CD4-positive, alpha-beta memory T cell (primary cell): Measurements from ENCODE around the gene FBXO2. TPM values are rescaled to one million over a fixed set of nuclear protein-coding genes. Genes with fewer than 3 reads are reported as not detected.

Experiments
- CTCF ChIA-PET: fragments of 350-600 bp; sonication (Branson Sonifier 250); formaldehyde crosslinking; loops from one replicate; lab custom pipeline; 2021; ENCODE audit warnings: inconsistent platforms; ENCODE audit not compliant: partially characterized antibody; lab: Charles Lee
- POLR2A ChIA-PET: fragments of 350-600 bp; sonication (Branson Sonifier 250); formaldehyde crosslinking; loops from one replicate; lab custom pipeline; 2021; ENCODE audit not compliant: partially characterized antibody; lab: Charles Lee
- DNase-seq, 5 donors: peaks; one replicate each; pipeline versions ENCODE4 v3.0.0 to v3.0.0-alpha.2; 2020 to 2022; ENCODE audit warnings: mixed read lengths in 1 of 5
- H3K27ac ChIP-seq: one replicate; pipeline ENCODE4 v1.7.0; 2013; ENCODE audit warnings: low read depth, low read length
- H3K27me3 ChIP-seq: 2 replicates; pipeline ENCODE4 v1.7.0; 2013; ENCODE audit warnings: mild to moderate bottlenecking, low read length, moderate library complexity; ENCODE audit not compliant: insufficient read depth
- H3K36me3 ChIP-seq: 2 replicates; pipeline ENCODE4 v1.7.0; 2013; ENCODE audit warnings: mild to moderate bottlenecking, low read length, moderate library complexity; ENCODE audit not compliant: insufficient read depth
- H3K4me1 ChIP-seq: 2 replicates; pipeline ENCODE4 v1.7.0; 2013; ENCODE audit warnings: mild to moderate bottlenecking, low read length, moderate library complexity; ENCODE audit not compliant: insufficient read depth
- H3K4me3 ChIP-seq, 2 donors: one replicate each; pipeline ENCODE4 v1.7.0; 2013; ENCODE audit warnings: low read length in 2 of 2, mild to moderate bottlenecking in 1 of 2
- H3K9me3 ChIP-seq, 2 donors: one replicate each; pipeline ENCODE4 v1.7.0; 2013; ENCODE audit warnings: low read length in 2 of 2, control low read depth in 1 of 2; ENCODE audit not compliant: control insufficient read depth in 1 of 2
- H3K27ac Mint-ChIP-seq, 7 donors: one replicate each; pipeline ENCODE4 v1.8.0; 2020 to 2021; ENCODE audit warnings: mixed read lengths in 7 of 7, mild to moderate bottlenecking in 6 of 7, inconsistent platforms in 3 of 7, moderate library complexity in 3 of 7
- H3K27me3 Mint-ChIP-seq, 2 donors: one replicate each; pipeline ENCODE4 v1.8.0; 2020 to 2021; ENCODE audit warnings: mixed read lengths in 2 of 2
- H3K36me3 Mint-ChIP-seq, 2 donors: one replicate each; pipeline ENCODE4 v1.8.0; 2020 to 2021; ENCODE audit warnings: mixed read lengths in 2 of 2, inconsistent platforms in 1 of 2, mild to moderate bottlenecking in 1 of 2
- H3K4me1 Mint-ChIP-seq, 4 donors: one replicate each; pipeline ENCODE4 v1.8.0; 2020 to 2021; ENCODE audit warnings: mixed read lengths in 4 of 4, mild to moderate bottlenecking in 1 of 4
- H3K4me3 Mint-ChIP-seq, 8 donors: one replicate each; pipeline ENCODE4 v1.8.0; 2020 to 2021; ENCODE audit warnings: mixed read lengths in 8 of 8, mild to moderate bottlenecking in 7 of 8, moderate library complexity in 6 of 8, inconsistent platforms in 3 of 8
- H3K9me3 Mint-ChIP-seq, 8 donors: one replicate each; pipeline ENCODE4 v1.8.0; 2020 to 2021; ENCODE audit warnings: mixed read lengths in 8 of 8, mild to moderate bottlenecking in 5 of 8, inconsistent platforms in 3 of 8, moderate library complexity in 1 of 8
- intact Hi-C: fragments of 100-400 bp; cut with micrococcal nuclease; formaldehyde crosslinking; loops from one replicate; pipeline ENCODE4 v1.15.1; 2023
- polyA plus RNA-seq, 2 donors: library from polyadenylated mRNA; unstranded; fragments of 300-500 nt; fragmentation: Illumina TruSeq; gene quantifications; one replicate each; pipeline ENCODE4 v1.2.3, GENCODE V29; 2021
- total RNA-seq, 2 experiments: library from RNA; stranded (reverse); gene quantifications; one replicate each; pipeline ENCODE4 v1.2.3, GENCODE V29; 2021

Gene FBXO2
- total and polyA plus RNA-seq, 4 experiments from 2014 or later = 4.1 to 7.5 (median 4.7) TPM

DNA sequence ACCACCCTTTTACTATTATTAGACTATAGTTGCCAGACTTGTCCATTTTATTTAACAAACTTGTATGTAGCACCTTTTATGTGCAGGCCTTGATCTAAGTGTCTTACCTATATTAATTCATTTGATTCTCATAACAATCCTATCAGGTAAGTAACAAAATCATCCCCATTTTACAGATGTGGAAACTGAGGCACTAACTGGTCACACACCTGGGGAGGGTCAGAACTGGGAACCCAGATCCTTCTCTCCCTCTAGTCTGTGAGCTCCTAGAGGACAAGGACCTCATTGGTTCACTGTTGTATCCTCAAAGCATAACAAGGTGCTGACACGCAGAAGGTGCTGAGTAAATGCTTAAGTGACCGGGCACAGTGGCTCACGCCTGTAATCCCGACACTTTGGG is 14.9 kb downstream of the FBXO2 start:
- Mint-ChIP-seq H3K4me3 (no peak overlapping the region), H3K36me3 (no peaks in the 10 kb centered on the region), H3K27ac (no peak overlapping the region), H3K27me3 (peaks cover 2 to 12% of the 10 kb centered on the region in 2 donors), H3K9me3 (no peaks in the 10 kb centered on the region), H3K4me1 (peaks cover 0 to 2% (median 0%) of the 10 kb centered on the region in 4 donors)
- Histone ChIP-seq H3K4me1 (no peaks in the 10 kb centered on the region), H3K4me3 (no peak overlapping the region), H3K9me3 (no peaks in the 10 kb centered on the region), H3K27ac (no peak overlapping the region), H3K36me3 (no peaks in the 10 kb centered on the region), H3K27me3 (peaks cover 4% of the 10 kb centered on the region)
- POLR2A ChIA-PET = no interaction called here
- CTCF ChIA-PET = interaction anchor here (1.1 to 13.2 kb wide), 3 partner anchors 11 to 601 kb away, joined by 4 to 187 read pairs (median 7); no protein-coding TSS in a partner anchor
- DNase-seq = no peak
- intact Hi-C loops = no loop called here

DNA sequence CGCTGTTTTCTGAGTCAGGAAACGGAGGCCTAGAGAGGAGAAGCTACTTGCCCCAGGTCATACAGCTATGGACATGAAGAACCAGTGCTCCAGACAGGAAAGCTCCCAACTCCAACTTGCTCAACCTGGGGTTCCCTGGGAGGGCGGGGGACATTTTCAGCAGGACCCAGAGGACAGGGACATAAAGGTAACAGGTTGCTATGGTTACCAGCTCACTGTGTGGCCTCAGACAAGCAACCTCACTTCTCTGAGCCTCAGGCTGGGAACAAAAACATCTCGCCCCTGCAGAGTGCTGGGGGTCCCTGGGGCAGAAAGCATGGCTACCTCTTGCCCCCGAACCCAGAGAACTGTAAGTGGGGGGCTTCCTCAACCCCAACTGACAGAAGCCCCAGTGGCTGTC is 16.1 kb downstream of the FBXO2 start:
- ChIA-PET CTCF (interaction anchor here (2.0 to 13.2 kb wide), 2 partner anchors 395 to 600 kb away, joined by 10 to 187 read pairs; no protein-coding TSS in a partner anchor), POLR2A (no interaction called here)
- Histone ChIP-seq H3K36me3 (no peaks in the 10 kb centered on the region), H3K9me3 (no peaks in the 10 kb centered on the region), H3K27me3 (peaks cover 4% of the 10 kb centered on the region), H3K4me1 (no peaks in the 10 kb centered on the region), H3K4me3 (no peak overlapping the region), H3K27ac (no peak overlapping the region)
- Mint-ChIP-seq H3K4me1 (peaks cover 0 to 2% (median 0%) of the 10 kb centered on the region in 4 donors), H3K36me3 (no peaks in the 10 kb centered on the region), H3K27ac (no peak overlapping the region), H3K27me3 (peaks cover 2 to 12% of the 10 kb centered on the region in 2 donors), H3K4me3 (no peak overlapping the region), H3K9me3 (no peaks in the 10 kb centered on the region)
- no peak for DNase-seq
- intact Hi-C loops = no loop called here

DNA sequence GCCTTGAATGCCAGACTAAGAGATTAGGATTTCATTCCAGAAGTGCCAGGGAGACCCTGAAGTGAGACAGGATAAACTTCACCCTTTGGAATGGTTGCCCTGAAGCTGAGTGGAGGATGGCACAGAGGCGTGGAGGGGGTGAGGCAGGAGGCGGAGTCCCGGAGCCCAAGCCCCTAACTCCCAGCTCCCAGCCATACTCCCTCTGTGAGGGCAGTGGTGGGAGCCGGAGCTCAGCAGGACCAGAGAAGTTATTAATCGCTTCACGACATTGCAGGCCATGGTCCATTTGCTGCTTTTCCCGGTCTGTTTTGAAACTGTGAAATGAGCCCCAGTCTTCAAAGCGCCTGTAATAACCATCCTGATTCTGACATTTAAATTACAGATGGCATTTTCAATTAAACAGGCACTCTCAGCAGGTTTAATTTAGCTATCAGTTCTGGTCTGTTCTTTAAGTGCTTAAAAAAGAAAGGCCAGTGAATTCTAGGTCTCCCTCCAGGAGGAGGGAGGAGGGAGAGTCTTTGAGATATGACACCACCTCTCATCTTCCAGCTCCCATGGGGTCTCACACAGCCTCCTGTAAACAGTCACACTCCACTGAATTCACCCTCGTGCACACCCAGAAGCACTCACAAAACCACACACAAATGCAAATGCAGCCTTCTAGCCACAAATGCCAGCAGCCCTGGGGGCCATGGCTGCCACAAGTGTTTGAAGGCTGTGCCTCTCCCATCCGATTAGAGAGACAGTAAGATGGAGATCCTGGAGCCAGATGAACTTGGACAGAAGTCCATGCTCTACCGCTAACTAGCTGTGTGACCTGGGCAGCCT is 19.6 kb downstream of the FBXO2 start:
- ChIA-PET CTCF (interaction anchor here (0.6 to 1.7 kb wide), 4 partner anchors 9 to 597 kb away, joined by 3 to 7 read pairs (median 6); no protein-coding TSS in a partner anchor), POLR2A (no interaction called here)
- Histone ChIP-seq H3K9me3 (no peaks in the 10 kb centered on the region), H3K4me1 (no peaks in the 10 kb centered on the region), H3K27ac (no peak overlapping the region), H3K27me3 (peaks cover 4% of the 10 kb centered on the region), H3K4me3 (no peak overlapping the region), H3K36me3 (no peaks in the 10 kb centered on the region)
- Mint-ChIP-seq H3K27me3 (peaks cover 7 to 16% of the 10 kb centered on the region in 2 donors), H3K9me3 (peaks cover 0 to 2% (median 0%) of the 10 kb centered on the region in 8 donors), H3K27ac (no peak overlapping the region), H3K36me3 (no peaks in the 10 kb centered on the region), H3K4me3 (no peak overlapping the region), H3K4me1 (peaks cover 0 to 2% (median under 1%) of the 10 kb centered on the region in 4 donors)
- no peak for DNase-seq
- intact Hi-C loops = no loop called here

GRCh38 chr1:11629184-11630016 is 24.8 kb downstream of the FBXO2 start:
- Mint-ChIP-seq H3K27me3 (peaks cover 17 to 20% of the 10 kb centered on the region in 2 donors), H3K4me3 (no peak overlapping the region), H3K27ac (no peak overlapping the region), H3K4me1 (peaks cover 0 to 3% (median 1%) of the 10 kb centered on the region in 4 donors), H3K36me3 (no peaks in the 10 kb centered on the region), H3K9me3 (peaks cover 0 to 2% (median 0%) of the 10 kb centered on the region in 8 donors)
- Histone ChIP-seq H3K4me3 (no peak overlapping the region), H3K27me3 (no peaks in the 10 kb centered on the region), H3K9me3 (no peaks in the 10 kb centered on the region), H3K36me3 (no peaks in the 10 kb centered on the region), H3K27ac (no peak overlapping the region), H3K4me1 (no peaks in the 10 kb centered on the region)
- no peak for DNase-seq
- ChIA-PET POLR2A (no interaction called here), CTCF (interaction anchor here (1.0 to 1.3 kb wide), 3 partner anchors 14 to 591 kb away, joined by 3 read pairs; no protein-coding TSS in a partner anchor)
- intact Hi-C loops = no loop called here

- Histone ChIP-seq H3K4me1 (no peaks in the 10 kb centered on the region), H3K36me3 (no peaks in the 10 kb centered on the region), H3K4me3 (no peak overlapping the region), H3K27ac (no peak overlapping the region), H3K27me3 (no peaks in the 10 kb centered on the region), H3K9me3 (no peaks in the 10 kb centered on the region)
- CTCF ChIA-PET = interaction anchor here (1.3 kb wide), 1 partner anchor 387 kb away, joined by 3 read pairs; no protein-coding TSS in a partner anchor
- no peak overlapping the region for H3K27ac Mint-ChIP-seq
- intact Hi-C loops = no loop called here
- H3K4me1 Mint-ChIP-seq = peaks cover 0 to 3% (median 1%) of the 10 kb centered on the region in 4 donors
- peaks cover 18 to 20% of the 10 kb centered on the region in 2 donors for H3K27me3 Mint-ChIP-seq
- no peaks in the 10 kb centered on the region for H3K36me3 Mint-ChIP-seq
- H3K9me3 Mint-ChIP-seq = peaks cover 0 to 2% (median 0%) of the 10 kb centered on the region in 8 donors
- DNase-seq = no peak
- no peak overlapping the region for H3K4me3 Mint-ChIP-seq
- POLR2A ChIA-PET = no interaction called here
Measured at GRCh38 chr1:11628767-11629166, 25.5 kb downstream of the FBXO2 start.

GRCh38 chr1:11626551-11626950 is 27.7 kb downstream of the FBXO2 start:
- H3K4me1 ChIP-seq = no peaks in the 10 kb centered on the region
- H3K27ac Mint-ChIP-seq = no peak overlapping the region

GRCh38 chr1:11623702-11624101 is 30.5 kb downstream of the FBXO2 start:
- ChIA-PET CTCF (no interaction called here), POLR2A (no interaction called here)
- intact Hi-C loops = no loop called here
- no peaks in the 10 kb centered on the region for H3K9me3 Mint-ChIP-seq
- H3K4me1 ChIP-seq = no peaks in the 10 kb centered on the region
- no peak overlapping the region for H3K27ac Mint-ChIP-seq
- no peak overlapping the region for H3K4me3 Mint-ChIP-seq
- H3K27me3 Mint-ChIP-seq = peaks cover 15 to 35% of the 10 kb centered on the region in 2 donors
- no peak overlapping the region for H3K27ac ChIP-seq
- peaks cover 0 to 1% (median 0%) of the 10 kb centered on the region in 4 donors for H3K4me1 Mint-ChIP-seq
- no peaks in the 10 kb centered on the region for H3K36me3 ChIP-seq
- DNase-seq = no peak
- no peak overlapping the region for H3K4me3 ChIP-seq
- H3K27me3 ChIP-seq = no peaks in the 10 kb centered on the region
- no peaks in the 10 kb centered on the region for H3K36me3 Mint-ChIP-seq
- H3K9me3 ChIP-seq = no peaks in the 10 kb centered on the region

More at GRCh38 chr1:11626551-11626950, 27.7 kb downstream of the FBXO2 start:
- H3K4me3 Mint-ChIP-seq = no peak overlapping the region
- ChIA-PET CTCF (no interaction called here), POLR2A (no interaction called here)
- H3K27me3 ChIP-seq = no peaks in the 10 kb centered on the region
- peaks cover 0 to 2% (median 0%) of the 10 kb centered on the region in 8 donors for H3K9me3 Mint-ChIP-seq
- no peaks in the 10 kb centered on the region for H3K36me3 ChIP-seq
- peaks cover 18 to 27% of the 10 kb centered on the region in 2 donors for H3K27me3 Mint-ChIP-seq
- intact Hi-C loops = no loop called here
- no peak for DNase-seq
- no peaks in the 10 kb centered on the region for H3K36me3 Mint-ChIP-seq
- H3K4me1 Mint-ChIP-seq = peaks cover 0 to 3% (median 1%) of the 10 kb centered on the region in 4 donors
- no peak overlapping the region for H3K27ac ChIP-seq
- no peaks in the 10 kb centered on the region for H3K9me3 ChIP-seq
- no peak overlapping the region for H3K4me3 ChIP-seq
